SH-SY5Y (cell line): ENCODE measurements around the gene KLHL33.

Experiments
- GATA2 ChIP-seq: IDR thresholded peaks from 2 replicates; pipeline ENCODE4 v1.6.1; 2011; ENCODE audit warnings: mild to moderate bottlenecking, low read depth, low read length
- GATA3 ChIP-seq: IDR thresholded peaks from 2 replicates; pipeline ENCODE4 v1.6.1; 2011; ENCODE audit warnings: low read depth, mild to moderate bottlenecking, low read length, moderate library complexity

DNA sequence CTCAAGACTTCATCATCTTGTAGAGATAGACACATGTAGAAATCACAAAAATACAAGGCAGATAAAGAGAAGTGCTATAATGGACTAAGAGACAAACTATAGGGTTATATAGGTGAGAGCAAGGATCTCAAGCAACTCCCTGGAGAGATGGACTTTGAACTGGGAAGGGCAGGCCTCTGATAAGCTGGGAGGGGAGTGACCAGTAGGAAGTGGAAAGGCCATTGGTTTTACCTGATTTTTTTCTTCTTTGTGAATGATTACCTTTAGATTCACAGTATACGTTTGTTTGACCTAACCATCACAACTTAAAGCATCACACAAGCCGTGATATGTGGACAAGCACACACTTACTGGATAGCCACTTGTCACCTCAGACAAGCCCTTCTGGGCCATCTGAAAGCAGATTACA is 17.5 kb downstream of the KLHL33 start:
- TF ChIP-seq GATA3 (no peak), GATA2 (no peak)
